Esophagus muscularis mucosa (tissue), 3 donors: ENCODE measurements around the gene SMIM15.

Experiments used
- POLR2A ChIP-seq: fragments of 450-650 bp; IDR thresholded peaks from one replicate; pipeline ENCODE4 v1.6.1; 2017; ENCODE audit warnings: antibody characterized with exemption, moderate library complexity, mild to moderate bottlenecking, low read depth
- POLR2AphosphoS5 ChIP-seq, 2 donors: sonication (generic); formaldehyde crosslinking; IDR thresholded peaks; one replicate each; pipeline ENCODE4 v1.6.1; 2017; ENCODE audit warnings: antibody characterized with exemption in 2 of 2
- TF ChIP-seq, protein P1 (sequence below), 3 experiments: fragments of 200-600 bp in 2 of 3; fragments of 450-650 bp in 1 of 3; sonication (generic) in 2 of 3; IDR thresholded peaks; one replicate each; pipeline ENCODE4 v1.5.1; 2017 to 2019; ENCODE audit warnings: antibody characterized with exemption in 3 of 3, mild to moderate bottlenecking in 2 of 3, moderate library complexity in 1 of 3

DNA sequence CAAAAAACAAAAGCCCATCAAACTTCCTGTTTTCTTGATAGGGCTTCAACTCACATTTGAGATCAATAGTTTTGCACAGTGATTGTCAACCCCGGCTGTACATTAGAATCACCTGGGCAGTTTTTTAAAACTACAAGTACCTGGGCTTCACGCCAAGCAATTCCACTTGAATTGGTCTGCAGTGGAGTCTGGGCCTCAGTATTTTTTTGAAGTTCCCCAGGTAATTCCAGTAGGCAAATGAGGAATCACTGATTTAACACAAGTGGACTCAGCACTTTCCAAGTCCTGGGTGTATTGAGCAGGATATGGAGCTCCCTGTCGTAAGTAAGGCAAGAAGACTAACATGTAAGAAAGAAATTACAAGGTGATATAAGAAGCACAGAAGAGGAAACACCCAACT lies 14.8 kb upstream of the SMIM15 start:
- TF ChIP-seq, protein P1, sequence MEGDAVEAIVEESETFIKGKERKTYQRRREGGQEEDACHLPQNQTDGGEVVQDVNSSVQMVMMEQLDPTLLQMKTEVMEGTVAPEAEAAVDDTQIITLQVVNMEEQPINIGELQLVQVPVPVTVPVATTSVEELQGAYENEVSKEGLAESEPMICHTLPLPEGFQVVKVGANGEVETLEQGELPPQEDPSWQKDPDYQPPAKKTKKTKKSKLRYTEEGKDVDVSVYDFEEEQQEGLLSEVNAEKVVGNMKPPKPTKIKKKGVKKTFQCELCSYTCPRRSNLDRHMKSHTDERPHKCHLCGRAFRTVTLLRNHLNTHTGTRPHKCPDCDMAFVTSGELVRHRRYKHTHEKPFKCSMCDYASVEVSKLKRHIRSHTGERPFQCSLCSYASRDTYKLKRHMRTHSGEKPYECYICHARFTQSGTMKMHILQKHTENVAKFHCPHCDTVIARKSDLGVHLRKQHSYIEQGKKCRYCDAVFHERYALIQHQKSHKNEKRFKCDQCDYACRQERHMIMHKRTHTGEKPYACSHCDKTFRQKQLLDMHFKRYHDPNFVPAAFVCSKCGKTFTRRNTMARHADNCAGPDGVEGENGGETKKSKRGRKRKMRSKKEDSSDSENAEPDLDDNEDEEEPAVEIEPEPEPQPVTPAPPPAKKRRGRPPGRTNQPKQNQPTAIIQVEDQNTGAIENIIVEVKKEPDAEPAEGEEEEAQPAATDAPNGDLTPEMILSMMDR (IDR thresholded peaks at IDR 0.05) = no peak
- TF ChIP-seq POLR2A = no peak
- TF ChIP-seq POLR2AphosphoS5 (IDR thresholded peaks at IDR 0.05) = no peak
